Endothelial cell of umbilical vein (primary cell): ENCODE measurements around the gene PPP1R9B. TPM values are rescaled to one million over a fixed set of nuclear protein-coding genes. Genes with fewer than 3 reads are reported as not detected.

Experiments used
- BruUV-seq: library from RNA; stranded (reverse); fragments of 400-500 nt; replicated peaks from 2 replicates; lab custom pipeline; 2021; lab: Mats Ljungman, UMichigan
- CTCF ChIA-PET: fragments of 300-600, 350-600 bp; sonication (Branson Sonifier 250); formaldehyde crosslinking; loops from one replicate; lab custom pipeline; 2021; ENCODE audit warnings: antibody characterized with exemption, inconsistent platforms; lab: Charles Lee
- POLR2A ChIA-PET: fragments of 300-600, 350-600 bp; sonication (Branson Sonifier 250); formaldehyde crosslinking; loops from one replicate; lab custom pipeline; 2021; ENCODE audit warnings: antibody characterized with exemption, inconsistent platforms; lab: Charles Lee
- DNase-seq: peaks from one replicate; pipeline ENCODE4 v3.0.0-alpha.2; 2011; ENCODE audit warnings: low read depth, low spot score
- FAIRE-seq: peaks from 2 replicates; lab custom pipeline; 2011; peaks lifted over from hg19 to GRCh38; lab: Jason Lieb, UNC
- H2AFZ ChIP-seq: 2 replicates; pipeline ENCODE4 v1.6.0; 2012; ENCODE audit warnings: low read depth, low read length, control low read depth, inconsistent platforms
- H3K27ac ChIP-seq: 2 replicates; pipeline ENCODE4 v1.5.1; 2011; ENCODE audit warnings: low read depth, mild to moderate bottlenecking, control low read depth, low read length, moderate library complexity; ENCODE audit not compliant: insufficient read depth
- H3K27me3 ChIP-seq, 2 experiments: 2 replicates each; pipeline versions ENCODE4 v1.6.0 to v1.6.1; 2011; ENCODE audit warnings: low read length in 2 of 2, mixed read lengths in 1 of 2; ENCODE audit not compliant: control insufficient read depth in 2 of 2, insufficient read depth in 2 of 2
- H3K36me3 ChIP-seq, 2 experiments: 2 replicates in 1 of 2; 3 replicates in 1 of 2; pipeline ENCODE4 v1.5.1; 2011; ENCODE audit warnings: low read length in 2 of 2, mild to moderate bottlenecking in 1 of 2, moderate library complexity in 1 of 2; ENCODE audit not compliant: control insufficient read depth in 2 of 2, insufficient read depth in 2 of 2; ENCODE audit errors: extremely low read depth in 1 of 2
- H3K4me1 ChIP-seq: 3 replicates; pipeline ENCODE4 v1.5.1; 2011; ENCODE audit warnings: mild to moderate bottlenecking, low read length; ENCODE audit not compliant: control insufficient read depth, insufficient read depth; ENCODE audit errors: extremely low read depth
- H3K4me2 ChIP-seq: 2 replicates; pipeline ENCODE4 v1.6.1; 2011; ENCODE audit warnings: low read length, control low read depth, mixed read lengths; ENCODE audit not compliant: insufficient read depth
- H3K4me3 ChIP-seq, 3 experiments: fragments of 200-600 bp in 1 of 3; sonication (generic), shearing (Covaris generic) in 1 of 3; replicated peaks in 1 of 3; 2 replicates each; pipeline ENCODE4 v1.5.1; 2011 to 2016; ENCODE audit warnings: control low read depth in 3 of 3, low read length in 3 of 3, mild to moderate bottlenecking in 2 of 3, inconsistent platforms in 1 of 3, low read depth in 1 of 3, moderate library complexity in 1 of 3; ENCODE audit not compliant: insufficient read depth in 1 of 3
- H3K79me2 ChIP-seq: 2 replicates; pipeline ENCODE4 v1.6.0; 2012; ENCODE audit warnings: low read length, inconsistent platforms; ENCODE audit not compliant: control insufficient read depth, insufficient read depth
- H3K9ac ChIP-seq: replicated peaks from 2 replicates; pipeline ENCODE3; 2011; ENCODE audit warnings: low read length, control low read depth; ENCODE audit not compliant: insufficient read depth; ENCODE audit errors: extremely low read depth
- H3K9me1 ChIP-seq: replicated peaks from 3 replicates; pipeline ENCODE4 v1.6.0; 2011; ENCODE audit warnings: mild to moderate bottlenecking, low read length; ENCODE audit not compliant: control insufficient read depth, insufficient read depth; ENCODE audit errors: extremely low read depth
- H3K9me3 ChIP-seq: replicated peaks from 2 replicates; pipeline ENCODE4 v1.5.1; 2012; ENCODE audit warnings: low read length, inconsistent platforms; ENCODE audit not compliant: control insufficient read depth, insufficient read depth
- H4K20me1 ChIP-seq: replicated peaks from 2 replicates; pipeline ENCODE3; 2011; ENCODE audit warnings: mild to moderate bottlenecking, low read length; ENCODE audit not compliant: control insufficient read depth, insufficient read depth; ENCODE audit errors: extremely low read depth
- EZH2 ChIP-seq: IDR thresholded peaks from 2 replicates; pipeline ENCODE4 v1.6.1; 2012; ENCODE audit warnings: borderline replicate concordance, low read depth, mild to moderate bottlenecking, moderate library complexity, low read length, inconsistent platforms; ENCODE audit not compliant: severe bottlenecking
- FOS ChIP-seq: IDR thresholded peaks from 2 replicates; pipeline ENCODE4 v1.6.1; 2011; ENCODE audit warnings: mild to moderate bottlenecking, low read length, moderate library complexity, borderline replicate concordance; ENCODE audit not compliant: insufficient read depth
- JUN ChIP-seq: IDR thresholded peaks from 2 replicates; pipeline ENCODE4 v1.6.1; 2011; ENCODE audit warnings: borderline replicate concordance, low read depth; ENCODE audit not compliant: insufficient read length, insufficient read depth
- MYC ChIP-seq: IDR thresholded peaks from one replicate; pipeline ENCODE4 v1.6.1; 2011; ENCODE audit warnings: mild to moderate bottlenecking, low read depth, low read length
- dilution Hi-C: fragments of 300-500 bp; cut with MboI; formaldehyde crosslinking; loops from one replicate; pipeline ENCODE4 v1.15.0; 2019; ENCODE audit warnings: low sequenced_read_pairs; ENCODE audit not compliant: extremely low pct_ligation_motif_present
- intact Hi-C: fragments of 100-400 bp; cut with micrococcal nuclease; formaldehyde crosslinking; loops from one replicate; pipeline ENCODE4 v1.10.0; 2022
- polyA plus RNA-seq, 4 experiments: library from polyadenylated mRNA; depleted of rRNA in 3 of 4; stranded (reverse) in 3 of 4; unstranded in 1 of 4; fragments of >200 nt; gene quantifications; 2 replicates each; pipeline versions ENCODE4 v1.2.1 to v1.2.3, GENCODE V29; 2011 to 2012; ENCODE audit warnings: missing spikeins in 1 of 4
- total RNA-seq: library from RNA; stranded (reverse); gene quantifications from 2 replicates; pipeline ENCODE4 v1.2.3, GENCODE V29; 2021

The PPP1R9B gene
- total and polyA plus RNA-seq, 2 donors (not counting 3 experiments of a cell fraction or from before 2014, with no cell fraction given) = 20.1 to 60.2 TPM

DNA sequence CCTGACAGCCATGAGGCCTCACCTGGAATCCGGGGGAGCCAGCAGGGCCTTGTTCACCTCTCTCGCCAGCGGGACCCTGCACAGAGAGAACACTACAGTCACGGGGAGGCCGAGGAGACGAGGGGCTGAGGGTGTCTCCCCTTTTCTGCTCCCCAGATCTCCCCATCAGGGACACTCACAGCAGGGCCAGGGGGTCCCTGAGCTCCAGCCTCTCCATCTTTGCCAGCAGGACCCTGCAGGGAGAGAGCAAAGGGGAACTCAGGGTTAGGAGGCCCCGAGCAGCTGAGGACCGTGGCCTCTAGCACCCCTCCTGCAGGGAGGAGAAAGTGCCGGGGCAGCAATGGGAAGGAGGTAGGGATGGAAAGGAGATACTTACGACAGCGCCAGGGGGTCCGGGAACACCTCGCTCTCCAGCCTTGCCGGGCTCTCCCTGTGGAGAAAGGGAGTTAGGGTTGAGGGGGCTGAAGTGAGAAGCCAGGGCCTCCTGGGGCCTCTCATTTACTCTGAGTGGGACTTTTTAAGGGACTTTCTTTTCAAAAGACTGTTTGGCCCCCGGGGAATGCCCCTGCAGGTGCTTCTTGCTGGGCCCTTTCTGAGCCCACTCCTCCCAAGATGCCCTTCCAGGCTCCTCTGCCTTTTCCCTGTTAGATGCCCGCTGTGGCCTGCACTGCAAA is 42.3 kb upstream of the PPP1R9B start:
- no TSS peak for BruUV-seq
- Histone ChIP-seq H3K9ac (no peak overlapping the region), H3K9me3 (no peaks in the 10 kb centered on the region), H2AFZ (no peak overlapping the region), H3K27ac (no peak overlapping the region), H3K4me1 (no peaks in the 10 kb centered on the region), H4K20me1 (no peaks in the 10 kb centered on the region), H3K4me3 (no peak overlapping the region), H3K27me3 (peaks cover 0 to 2% of the 10 kb centered on the region in 2 experiments), H3K36me3 (no peaks in the 10 kb centered on the region), H3K9me1 (no peaks in the 10 kb centered on the region), H3K4me2 (no peak overlapping the region), H3K79me2 (no peaks in the 10 kb centered on the region)
- dilution Hi-C loops = no loop called here
- ChIA-PET CTCF (interaction anchor here (0.6 to 1.4 kb wide), 3 partner anchors 19 to 106 kb away, joined by 3 to 8 read pairs (median 3); no protein-coding TSS in a partner anchor), POLR2A (no interaction called here)
- intact Hi-C loops = loop anchor here (2.0 kb wide), 1 partner anchor 14 kb away; no protein-coding TSS in a partner anchor
- no peak for TF ChIP-seq FOS
- TF ChIP-seq EZH2 = no peak
- TF ChIP-seq JUN = no peak
- no peak for DNase-seq
- no peak for FAIRE-seq

DNA sequence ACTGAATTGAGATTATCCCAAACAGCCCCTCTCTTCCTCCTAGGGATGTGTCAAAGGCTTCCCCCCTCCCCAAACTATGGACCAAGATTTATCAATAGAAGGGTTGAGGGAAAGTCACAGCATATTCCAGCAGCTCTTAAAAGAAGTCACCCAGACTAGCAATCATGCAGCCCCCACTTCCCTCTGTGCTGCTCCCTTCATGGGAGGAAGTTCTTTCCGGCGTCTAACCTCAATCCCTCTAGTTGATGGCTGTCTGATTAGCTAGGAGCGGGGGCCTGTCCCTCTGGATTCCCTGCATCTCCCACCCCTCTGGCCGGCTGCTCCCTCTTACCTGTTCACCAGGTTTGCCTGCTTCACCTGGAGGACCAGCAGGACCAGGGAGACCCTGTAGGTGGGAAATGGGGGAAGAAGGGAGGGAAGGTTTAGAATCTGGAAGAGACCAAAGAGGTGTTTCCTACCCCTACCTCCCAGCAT is 41.7 kb upstream of the PPP1R9B start:
- Histone ChIP-seq H3K9me1 (no peaks in the 10 kb centered on the region), H3K27ac (no peak overlapping the region), H3K9ac (no peak overlapping the region), H3K4me1 (no peaks in the 10 kb centered on the region), H3K36me3 (no peaks in the 10 kb centered on the region), H3K27me3 (no peaks in the 10 kb centered on the region), H3K79me2 (no peaks in the 10 kb centered on the region), H3K4me2 (no peak overlapping the region), H3K9me3 (no peaks in the 10 kb centered on the region), H4K20me1 (no peaks in the 10 kb centered on the region), H3K4me3 (no peak overlapping the region), H2AFZ (no peak overlapping the region)
- DNase-seq (no peak), FAIRE-seq (no peak)
- intact Hi-C loops = loop anchor here (2.0 kb wide), 1 partner anchor 13 kb away; no protein-coding TSS in a partner anchor
- dilution Hi-C loops = no loop called here
- TF ChIP-seq MYC (no peak), JUN (no peak), EZH2 (no peak)
- POLR2A ChIA-PET = no interaction called here
- CTCF ChIA-PET = interaction anchor here (0.8 to 1.4 kb wide), 2 partner anchors 18 to 23 kb away, joined by 3 to 8 read pairs; no protein-coding TSS in a partner anchor
- BruUV-seq = no TSS peak
